H9 (cell line): Measurements from ENCODE around the gene ELFN1. TPM values are rescaled to one million over a fixed set of nuclear protein-coding genes. Genes with fewer than 3 reads are reported as not detected.

Experiments
- DNase-seq: peaks from one replicate; pipeline ENCODE4 v3.0.0-alpha.2; 2017
- H2AFZ ChIP-seq: one replicate; pipeline ENCODE4 v1.6.1; 2013; ENCODE audit warnings: mild to moderate bottlenecking, low read length, control low read depth, moderate library complexity
- H2AK5ac ChIP-seq: 2 replicates; pipeline ENCODE4 v1.6.1; 2013; ENCODE audit warnings: low read length, control low read depth, mixed read lengths; ENCODE audit not compliant: insufficient read length
- H2BK120ac ChIP-seq: one replicate; pipeline ENCODE4 v1.6.1; 2013; ENCODE audit warnings: low read depth, mild to moderate bottlenecking, low read length, control low read depth, inconsistent platforms; ENCODE audit not compliant: poor library complexity, severe bottlenecking
- H2BK12ac ChIP-seq: 2 replicates; pipeline ENCODE4 v1.6.1; 2013; ENCODE audit warnings: low read length, control low read depth, mixed read lengths, low read depth; ENCODE audit not compliant: insufficient read length
- H2BK15ac ChIP-seq: 2 replicates; pipeline ENCODE4 v1.6.1; 2013; ENCODE audit warnings: low read depth, low read length, control low read depth
- H2BK20ac ChIP-seq: one replicate; pipeline ENCODE4 v1.6.1; 2013; ENCODE audit warnings: low read depth, mild to moderate bottlenecking, low read length, control low read depth, inconsistent platforms; ENCODE audit not compliant: poor library complexity, severe bottlenecking
- H2BK5ac ChIP-seq: 2 replicates; pipeline ENCODE4 v1.6.1; 2013; ENCODE audit warnings: low read length, control low read depth, mixed read lengths; ENCODE audit not compliant: insufficient read length
- H3K14ac ChIP-seq: 2 replicates; pipeline ENCODE4 v1.6.1; 2013; ENCODE audit warnings: low read length, control low read depth; ENCODE audit not compliant: insufficient read depth
- H3K18ac ChIP-seq: 2 replicates; pipeline ENCODE4 v1.6.1; 2013; ENCODE audit warnings: low read depth, mild to moderate bottlenecking, mixed read lengths, low read length, control low read depth; ENCODE audit not compliant: insufficient read length
- H3K23ac ChIP-seq: 2 replicates; pipeline ENCODE4 v1.6.1; 2013; ENCODE audit warnings: low read length, control low read depth, mixed read lengths, low read depth; ENCODE audit not compliant: insufficient read length
- H3K23me2 ChIP-seq: 2 replicates; pipeline ENCODE4 v1.6.1; 2013; ENCODE audit warnings: low read depth, mild to moderate bottlenecking, mixed read lengths, low read length, control low read depth; ENCODE audit not compliant: insufficient read length, poor library complexity, severe bottlenecking
- H3K27ac ChIP-seq: 2 replicates; pipeline ENCODE4 v1.5.1; 2013; ENCODE audit warnings: low read length, control low read depth, mixed read lengths, low read depth; ENCODE audit not compliant: insufficient read length
- H3K27me3 ChIP-seq: 2 replicates; pipeline ENCODE4 v1.6.1; 2013; ENCODE audit warnings: low read length, control low read depth, inconsistent platforms; ENCODE audit not compliant: insufficient read depth
- H3K4ac ChIP-seq: 2 replicates; pipeline ENCODE4 v1.6.1; 2013; ENCODE audit warnings: low read depth, mild to moderate bottlenecking, control low read depth, inconsistent platforms, low read length, moderate library complexity
- H3K4me1 ChIP-seq: 2 replicates; pipeline ENCODE4 v1.6.1; 2013; ENCODE audit warnings: low read length, control low read depth, inconsistent platforms; ENCODE audit not compliant: insufficient read depth
- H3K4me2 ChIP-seq: 2 replicates; pipeline ENCODE4 v1.6.1; 2013; ENCODE audit warnings: low read length, control low read depth, mixed read lengths; ENCODE audit not compliant: insufficient read length, insufficient read depth
- H3K56ac ChIP-seq: 2 replicates; pipeline ENCODE4 v1.6.1; 2013; ENCODE audit warnings: low read depth, mild to moderate bottlenecking, mixed read lengths, low read length, control low read depth; ENCODE audit not compliant: insufficient read length
- H3K79me1 ChIP-seq: 2 replicates; pipeline ENCODE4 v1.6.1; 2013; ENCODE audit warnings: low read depth, mild to moderate bottlenecking, moderate library complexity, low read length, control low read depth, inconsistent platforms; ENCODE audit not compliant: insufficient read depth, poor library complexity, severe bottlenecking
- H3K79me2 ChIP-seq: 2 replicates; pipeline ENCODE4 v1.6.1; 2013; ENCODE audit warnings: low read length, control low read depth, inconsistent platforms; ENCODE audit not compliant: insufficient read depth
- H3K9ac ChIP-seq: 2 replicates; pipeline ENCODE4 v1.6.1; 2013; ENCODE audit warnings: low read length, control low read depth, mixed read lengths; ENCODE audit not compliant: insufficient read length; ENCODE audit errors: extremely low read depth
- H3K9me3 ChIP-seq: one replicate; pipeline ENCODE4 v1.6.1; 2013; ENCODE audit warnings: low read depth, low read length, inconsistent platforms; ENCODE audit not compliant: control insufficient read depth
- H3T11ph ChIP-seq: one replicate; pipeline ENCODE4 v1.6.1; 2013; ENCODE audit warnings: mild to moderate bottlenecking, low read length, control low read depth, inconsistent platforms
- H4K20me1 ChIP-seq: one replicate; pipeline ENCODE4 v1.6.1; 2013; ENCODE audit not compliant: control insufficient read depth, insufficient read length, insufficient read depth
- H4K5ac ChIP-seq: 2 replicates; pipeline ENCODE4 v1.6.1; 2013; ENCODE audit warnings: low read depth, mild to moderate bottlenecking, mixed read lengths, low read length, control low read depth; ENCODE audit not compliant: insufficient read length
- H4K8ac ChIP-seq: replicated peaks from 2 replicates; pipeline ENCODE4 v1.6.1; 2013; ENCODE audit warnings: low read length, control low read depth, mixed read lengths, low read depth; ENCODE audit not compliant: insufficient read length
- H4K91ac ChIP-seq: 2 replicates; pipeline ENCODE4 v1.6.1; 2013; ENCODE audit warnings: low read depth, mild to moderate bottlenecking, moderate library complexity, mixed read lengths, low read length, control low read depth; ENCODE audit not compliant: insufficient read length
- H3K27ac Mint-ChIP-seq, 3 experiments: 2 replicates in 2 of 3; 3 replicates in 1 of 3; pipeline ENCODE4 v1.8.0; 2020 to 2021; ENCODE audit warnings: mixed read lengths in 3 of 3, mild to moderate bottlenecking in 1 of 3, moderate library complexity in 1 of 3
- H3K27me3 Mint-ChIP-seq: 2 replicates; pipeline ENCODE4 v1.8.0; 2021; ENCODE audit warnings: low read depth, mild to moderate bottlenecking, moderate library complexity, mixed read lengths
- H3K36me3 Mint-ChIP-seq, 3 experiments: 2 replicates in 2 of 3; 3 replicates in 1 of 3; pipeline ENCODE4 v1.8.0; 2020 to 2021; ENCODE audit warnings: low read depth in 3 of 3, mixed read lengths in 3 of 3; ENCODE audit not compliant: insufficient read depth in 1 of 3
- H3K4me1 Mint-ChIP-seq, 2 experiments: 2 replicates each; pipeline ENCODE4 v1.8.0; 2020; ENCODE audit warnings: mixed read lengths in 2 of 2
- H3K4me3 Mint-ChIP-seq, 2 experiments: 2 replicates in 1 of 2; 3 replicates in 1 of 2; pipeline ENCODE4 v1.8.0; 2020 to 2021; ENCODE audit warnings: mild to moderate bottlenecking in 2 of 2, mixed read lengths in 2 of 2, moderate library complexity in 1 of 2
- H3K9me3 Mint-ChIP-seq, 2 experiments: 2 replicates in 1 of 2; 3 replicates in 1 of 2; pipeline ENCODE4 v1.8.0; 2020; ENCODE audit warnings: mild to moderate bottlenecking in 2 of 2, mixed read lengths in 2 of 2, moderate library complexity in 1 of 2
- WGBS: extraction: QIAGEN DNeasy Blood & Tissue Kit; methylation state at CpG from one replicate; pipeline ENCODE4 v1.1.7; 2013; ENCODE audit warnings: missing lambda C conversion rate, low lambda C conversion rate, mixed read lengths; ENCODE audit not compliant: insufficient read length; ENCODE audit errors: extremely low coverage; 5-methylcytosine and 5-hydroxymethylcytosine counted together
- total RNA-seq: library from RNA; stranded (reverse); gene quantifications from 2 replicates; pipeline ENCODE4 v1.2.1, GENCODE V29; 2021
- TF ChIP-seq, protein P1 (sequence below): fragments of 200-600 bp; sonication (generic); conservative IDR thresholded peaks from 3 replicates; pipeline ENCODE4 v1.8.0; 2021; ENCODE audit warnings: antibody characterized with exemption, mild to moderate bottlenecking

ELFN1 gene
- total RNA-seq, 1 experiment from 2014 or later: 3.7 TPM

DNA sequence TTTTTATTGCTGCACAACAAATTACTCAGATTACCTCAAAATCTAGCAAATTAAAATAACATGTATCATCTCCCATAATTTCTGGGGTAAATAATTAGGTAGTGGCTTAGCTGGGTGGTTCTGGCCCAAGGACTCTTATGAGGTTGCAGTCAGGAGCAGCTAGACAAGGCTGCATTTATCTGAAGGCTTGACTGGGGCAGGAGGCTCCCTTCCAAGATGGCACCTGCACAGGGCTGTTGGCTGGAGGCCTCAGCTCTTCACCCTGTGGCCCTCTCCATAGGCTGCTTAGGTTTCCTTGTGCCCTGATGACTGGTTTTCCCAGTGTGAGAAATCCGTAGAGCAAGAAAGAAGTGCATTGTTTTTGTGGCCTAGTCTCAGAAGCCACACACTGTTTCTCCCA is 34.7 kb upstream of the ELFN1 start:
- Histone ChIP-seq H4K5ac (no peak overlapping the region), H3K4me2 (no peak overlapping the region), H3T11ph (no peak overlapping the region), H3K18ac (no peak overlapping the region), H2AFZ (no peak overlapping the region), H3K79me2 (no peaks in the 10 kb centered on the region), H3K23me2 (no peaks in the 10 kb centered on the region), H3K9ac (no peak overlapping the region), H2BK120ac (no peak overlapping the region), H2BK12ac (no peak overlapping the region), H3K4me1 (no peaks in the 10 kb centered on the region), H2BK20ac (no peak overlapping the region), H3K56ac (no peak overlapping the region), H2BK5ac (no peak overlapping the region), H3K14ac (no peak overlapping the region), H3K4ac (no peak overlapping the region), H4K91ac (no peak overlapping the region), H3K27ac (no peak overlapping the region), H3K79me1 (no peaks in the 10 kb centered on the region), H4K20me1 (no peaks in the 10 kb centered on the region), H2AK5ac (no peak overlapping the region), H2BK15ac (no peak overlapping the region), H3K27me3 (no peaks in the 10 kb centered on the region), H4K8ac (no peak overlapping the region), H3K23ac (no peak overlapping the region), H3K9me3 (no peaks in the 10 kb centered on the region)
- Mint-ChIP-seq H3K4me3 (no peak overlapping the region), H3K27me3 (peaks cover 10% of the 10 kb centered on the region), H3K9me3 (peaks cover 23 to 25% of the 10 kb centered on the region in 2 experiments), H3K4me1 (peaks cover 3 to 7% of the 10 kb centered on the region in 2 experiments), H3K36me3 (peaks cover 2 to 9% (median 6%) of the 10 kb centered on the region in 3 experiments), H3K27ac (no peak overlapping the region)
- no peak for DNase-seq
- WGBS: no CpG with 5 or more reads among the region's 1 CpG
- TF ChIP-seq, protein P1, sequence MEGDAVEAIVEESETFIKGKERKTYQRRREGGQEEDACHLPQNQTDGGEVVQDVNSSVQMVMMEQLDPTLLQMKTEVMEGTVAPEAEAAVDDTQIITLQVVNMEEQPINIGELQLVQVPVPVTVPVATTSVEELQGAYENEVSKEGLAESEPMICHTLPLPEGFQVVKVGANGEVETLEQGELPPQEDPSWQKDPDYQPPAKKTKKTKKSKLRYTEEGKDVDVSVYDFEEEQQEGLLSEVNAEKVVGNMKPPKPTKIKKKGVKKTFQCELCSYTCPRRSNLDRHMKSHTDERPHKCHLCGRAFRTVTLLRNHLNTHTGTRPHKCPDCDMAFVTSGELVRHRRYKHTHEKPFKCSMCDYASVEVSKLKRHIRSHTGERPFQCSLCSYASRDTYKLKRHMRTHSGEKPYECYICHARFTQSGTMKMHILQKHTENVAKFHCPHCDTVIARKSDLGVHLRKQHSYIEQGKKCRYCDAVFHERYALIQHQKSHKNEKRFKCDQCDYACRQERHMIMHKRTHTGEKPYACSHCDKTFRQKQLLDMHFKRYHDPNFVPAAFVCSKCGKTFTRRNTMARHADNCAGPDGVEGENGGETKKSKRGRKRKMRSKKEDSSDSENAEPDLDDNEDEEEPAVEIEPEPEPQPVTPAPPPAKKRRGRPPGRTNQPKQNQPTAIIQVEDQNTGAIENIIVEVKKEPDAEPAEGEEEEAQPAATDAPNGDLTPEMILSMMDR: no peak
